Subcutaneous adipose tissue (tissue), 4 donors: ENCODE results near the gene PRR5L. TPM values are rescaled to one million over a fixed set of nuclear protein-coding genes. Genes with fewer than 3 reads are reported as not detected.

Source experiments
- CTCF ChIP-seq: fragments of 450-650 bp; IDR thresholded peaks from one replicate; pipeline ENCODE4 v1.5.1; 2016; ENCODE audit warnings: low read depth, mild to moderate bottlenecking, control low read depth, antibody characterized with exemption, moderate library complexity
- total RNA-seq, 4 donors: library from RNA; depleted of rRNA; stranded (reverse); fragments of >200 nt; gene quantifications; one replicate each; pipeline ENCODE4 v1.1.0, GENCODE V29; 2016

Gene PRR5L
- total RNA-seq, 4 donors from 2014 or later, result 10.6 to 24.8 (median 12.9) TPM

- no peak for TF ChIP-seq CTCF
Observed at GRCh38 chr11:36360318-36360717, 64.2 kb downstream of the PRR5L start.

GRCh38 chr11:36360826-36361415 lies 64.8 kb downstream of the PRR5L start:
- no peak for TF ChIP-seq CTCF

- TF ChIP-seq CTCF, result no peak
Observed at GRCh38 chr11:36361472-36361871, 65.4 kb downstream of the PRR5L start.

GRCh38 chr11:36361901-36362391 lies 65.9 kb downstream of the PRR5L start:
- no peak for TF ChIP-seq CTCF

- TF ChIP-seq CTCF, result no peak
Observed at GRCh38 chr11:36362902-36363301, 66.8 kb downstream of the PRR5L start.

- TF ChIP-seq CTCF, result no peak
Observed at GRCh38 chr11:36363361-36364268, 67.5 kb downstream of the PRR5L start.
